ENCODE results near the gene MYLK2. TPM values are rescaled to one million over a fixed set of nuclear protein-coding genes. Genes with fewer than 3 reads are reported as not detected.

The MYLK2 gene
- total RNA-seq, 2 donors from 2014 or later: not detected

- Histone ChIP-seq H3K9me3 (no peaks in the 10 kb centered on the region), H3K4me3 (no peak overlapping the region), H3K4me1 (ENCODE audit: control insufficient read depth in 1 of 2, low read depth in 2 of 2) (no peaks in the 10 kb centered on the region), H3K27ac (no peak overlapping the region), H3K36me3 (no peaks in the 10 kb centered on the region), H3K27me3 (replicated peaks; ENCODE audit: insufficient read depth) (no peaks in the 10 kb centered on the region)
- ATAC-seq (ENCODE audit: insufficient number of reproducible peaks, low FRiP score, low read depth) (no peak), DNase-seq (ENCODE audit: low spot score) (no peak)
- no peak for TF ChIP-seq CTCF (IDR thresholded peaks at IDR 0.05)
Observed at GRCh38 chr20:31797364-31797763, 21.8 kb upstream of the MYLK2 start.

- H3K27me3 ChIP-seq (replicated peaks; ENCODE audit: insufficient read depth): no peaks in the 10 kb centered on the region
- H3K4me3 ChIP-seq: no peak overlapping the region
- TF ChIP-seq CTCF (IDR thresholded peaks at IDR 0.05): no peak
- H3K9me3 ChIP-seq: no peaks in the 10 kb centered on the region
- H3K36me3 ChIP-seq: no peaks in the 10 kb centered on the region
- H3K4me1 ChIP-seq (ENCODE audit: control insufficient read depth in 1 of 2, low read depth in 2 of 2): peaks cover 3 to 5% of the 10 kb centered on the region in 2 donors
- ATAC-seq (ENCODE audit: insufficient number of reproducible peaks, low FRiP score, low read depth) (no peak), DNase-seq (ENCODE audit: low spot score) (no peak)
- no peak overlapping the region for H3K27ac ChIP-seq
Observed at GRCh38 chr20:31801508-31801907, 17.6 kb upstream of the MYLK2 start.

- H3K36me3 ChIP-seq: no peaks in the 10 kb centered on the region
- TF ChIP-seq CTCF (IDR thresholded peaks at IDR 0.05): no peak
- H3K4me3 ChIP-seq: no peak overlapping the region
- ATAC-seq (ENCODE audit: insufficient number of reproducible peaks, low FRiP score, low read depth): no peak
- peaks cover 10 to 23% of the 10 kb centered on the region in 2 donors for H3K4me1 ChIP-seq (ENCODE audit: control insufficient read depth in 1 of 2, low read depth in 2 of 2)
- H3K27ac ChIP-seq: no peak overlapping the region
- no peaks in the 10 kb centered on the region for H3K27me3 ChIP-seq (replicated peaks; ENCODE audit: insufficient read depth)
- no peaks in the 10 kb centered on the region for H3K9me3 ChIP-seq
- no peak for DNase-seq (ENCODE audit: low spot score)
Observed at GRCh38 chr20:31803552-31804291, 15.4 kb upstream of the MYLK2 start.

GRCh38 chr20:31806564-31807355, 12.4 kb upstream of the MYLK2 start:
- Histone ChIP-seq H3K9me3 (no peaks in the 10 kb centered on the region), H3K4me3 (no peak overlapping the region), H3K27me3 (replicated peaks; ENCODE audit: insufficient read depth) (no peaks in the 10 kb centered on the region)

More at GRCh38 chr20:31806564-31807355, 12.4 kb upstream of the MYLK2 start:
- DNase-seq (ENCODE audit: low spot score) (no peak), ATAC-seq (ENCODE audit: insufficient number of reproducible peaks, low FRiP score, low read depth) (no peak)
- H3K4me1 ChIP-seq (ENCODE audit: control insufficient read depth in 1 of 2, low read depth in 2 of 2): peaks cover 30 to 53% of the 10 kb centered on the region in 2 donors
- H3K27ac ChIP-seq: peak overlapping the region; percentile 26 to 40
- TF ChIP-seq CTCF (IDR thresholded peaks at IDR 0.05): no peak
- no peaks in the 10 kb centered on the region for H3K36me3 ChIP-seq
